ENCODE measurements around the gene OR2T10.

DNA sequence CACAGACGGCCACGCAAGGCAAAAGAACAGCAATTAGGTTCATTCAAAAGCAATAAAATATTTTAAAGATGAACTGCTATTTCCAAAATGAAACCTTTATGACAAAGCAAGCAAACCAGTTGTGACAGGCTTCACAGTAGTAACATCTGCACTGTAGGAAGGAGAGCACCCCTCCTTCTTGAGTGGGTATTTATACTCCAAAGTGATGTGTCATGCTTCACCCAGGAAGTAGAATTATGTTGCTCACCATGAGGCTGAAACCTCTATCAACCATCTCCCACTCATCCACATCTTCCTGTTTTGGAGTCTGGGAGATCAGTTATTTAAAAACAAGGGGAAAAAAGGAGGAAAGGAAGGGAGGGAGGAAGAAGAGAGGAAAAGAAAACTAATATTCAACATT is 885 bp downstream of the OR2T10 start:
- TF ChIP-seq, protein P1, sequence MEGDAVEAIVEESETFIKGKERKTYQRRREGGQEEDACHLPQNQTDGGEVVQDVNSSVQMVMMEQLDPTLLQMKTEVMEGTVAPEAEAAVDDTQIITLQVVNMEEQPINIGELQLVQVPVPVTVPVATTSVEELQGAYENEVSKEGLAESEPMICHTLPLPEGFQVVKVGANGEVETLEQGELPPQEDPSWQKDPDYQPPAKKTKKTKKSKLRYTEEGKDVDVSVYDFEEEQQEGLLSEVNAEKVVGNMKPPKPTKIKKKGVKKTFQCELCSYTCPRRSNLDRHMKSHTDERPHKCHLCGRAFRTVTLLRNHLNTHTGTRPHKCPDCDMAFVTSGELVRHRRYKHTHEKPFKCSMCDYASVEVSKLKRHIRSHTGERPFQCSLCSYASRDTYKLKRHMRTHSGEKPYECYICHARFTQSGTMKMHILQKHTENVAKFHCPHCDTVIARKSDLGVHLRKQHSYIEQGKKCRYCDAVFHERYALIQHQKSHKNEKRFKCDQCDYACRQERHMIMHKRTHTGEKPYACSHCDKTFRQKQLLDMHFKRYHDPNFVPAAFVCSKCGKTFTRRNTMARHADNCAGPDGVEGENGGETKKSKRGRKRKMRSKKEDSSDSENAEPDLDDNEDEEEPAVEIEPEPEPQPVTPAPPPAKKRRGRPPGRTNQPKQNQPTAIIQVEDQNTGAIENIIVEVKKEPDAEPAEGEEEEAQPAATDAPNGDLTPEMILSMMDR (IDR thresholded peaks at IDR 0.05), result no peak
- no peak for TF ChIP-seq POLR2A (IDR thresholded peaks at IDR 0.05)

All from adrenal gland (tissue), 5 donors.